B cell (primary cell): Measurements from ENCODE around the gene NUP210L. TPM values are rescaled to one million over a fixed set of nuclear protein-coding genes. Genes with fewer than 3 reads are reported as not detected.
"Not testable (repeated sequence)": the region's sequence is repeated elsewhere in the genome, so short reads cannot be mapped to it uniquely, and the experiment has no call there.

Experiments
- ATAC-seq: fragments of 200-7000 bp; cut with Tn5 transposase; one replicate; pipeline ENCODE4 v1.10.0; 2021; ENCODE audit warnings: low read depth, mild to moderate bottlenecking, moderate number of reproducible peaks, moderate library complexity
- CTCF ChIA-PET: fragments of 350-600 bp; sonication (Branson Sonifier 250); formaldehyde crosslinking; loops from one replicate; lab custom pipeline; 2021; ENCODE audit warnings: antibody characterized with exemption, inconsistent platforms; lab: Charles Lee
- POLR2A ChIA-PET: fragments of 350-600 bp; sonication (Branson Sonifier 250); formaldehyde crosslinking; loops from one replicate; lab custom pipeline; 2021; ENCODE audit warnings: antibody characterized with exemption; lab: Charles Lee
- DNase-seq: peaks from one replicate; pipeline ENCODE4 v3.0.0; 2013
- H2AFZ ChIP-seq: 2 replicates; pipeline ENCODE4 v1.6.1; 2012; ENCODE audit warnings: mild to moderate bottlenecking, low read depth, low read length; ENCODE audit not compliant: insufficient read depth, poor library complexity, severe bottlenecking
- H3K27ac ChIP-seq, 2 donors: 1 replicate in 1 of 2; 2 replicates in 1 of 2; pipeline ENCODE4 v1.5.1; 2012 to 2013; ENCODE audit warnings: low read length in 2 of 2, mild to moderate bottlenecking in 2 of 2, moderate library complexity in 1 of 2
- H3K27me3 ChIP-seq, 4 experiments: fragments of 200-600 bp in 1 of 4; sonication (generic) in 1 of 4; replicated peaks in 1 of 4; 1 replicate in 2 of 4; 2 replicates in 2 of 4; pipeline versions ENCODE4 v1.6.1 to v1.7.0; 2013 to 2016; ENCODE audit warnings: low read length in 3 of 4, mild to moderate bottlenecking in 2 of 4, mixed read lengths in 1 of 4, moderate library complexity in 1 of 4; ENCODE audit not compliant: insufficient read depth in 4 of 4, control insufficient read depth in 3 of 4; ENCODE audit errors: control extremely low read depth in 1 of 4
- H3K36me3 ChIP-seq, 2 experiments: replicated peaks in 1 of 2; 1 replicate in 1 of 2; 2 replicates in 1 of 2; pipeline versions ENCODE4 v1.6.1 to v1.7.1; 2013; ENCODE audit warnings: low read length in 1 of 2; ENCODE audit not compliant: insufficient read depth in 2 of 2, control insufficient read depth in 1 of 2; ENCODE audit errors: control extremely low read depth in 1 of 2, extremely low read depth in 1 of 2
- H3K4me1 ChIP-seq, 2 donors: fragments of 200-600 bp in 1 of 2; sonication (generic) in 1 of 2; 1 replicate in 1 of 2; 2 replicates in 1 of 2; pipeline versions ENCODE4 v1.5.1 to v1.6.1; 2013 to 2017; ENCODE audit warnings: low read length in 2 of 2; ENCODE audit not compliant: control insufficient read depth in 2 of 2, insufficient read depth in 2 of 2
- H3K4me2 ChIP-seq: replicated peaks from 2 replicates; pipeline ENCODE3; 2012; ENCODE audit warnings: mild to moderate bottlenecking, low read depth, low read length; ENCODE audit not compliant: poor library complexity, severe bottlenecking
- H3K4me3 ChIP-seq, 5 experiments: fragments of 200-600 bp in 1 of 5; sonication (generic) in 1 of 5; 1 replicate in 3 of 5; 2 replicates in 2 of 5; pipeline versions ENCODE4 v1.5.1 to v1.7.0; 2011 to 2016; ENCODE audit warnings: low read length in 4 of 5, mild to moderate bottlenecking in 4 of 5, low read depth in 2 of 5, control low read depth in 1 of 5, moderate library complexity in 1 of 5; ENCODE audit not compliant: insufficient read depth in 1 of 5; ENCODE audit errors: control extremely low read depth in 1 of 5, extremely low read depth in 1 of 5
- H3K79me2 ChIP-seq: fragments of 200-600 bp; sonication (generic); one replicate; pipeline ENCODE4 v1.6.0; 2016; ENCODE audit warnings: low read length; ENCODE audit not compliant: control insufficient read depth, insufficient read depth
- H3K9ac ChIP-seq: fragments of 200-600 bp; sonication (generic); 2 replicates; pipeline ENCODE4 v1.6.1; 2017; ENCODE audit warnings: mild to moderate bottlenecking, low read length, moderate library complexity
- H3K9me3 ChIP-seq, 3 donors: one replicate each; pipeline versions ENCODE4 v1.6.1 to v1.7.1; 2013; ENCODE audit warnings: low read length in 2 of 3; ENCODE audit not compliant: control insufficient read depth in 2 of 3, insufficient read depth in 1 of 3; ENCODE audit errors: control extremely low read depth in 1 of 3
- H4K20me1 ChIP-seq: 2 replicates; pipeline ENCODE4 v1.6.0; 2012; ENCODE audit warnings: mild to moderate bottlenecking, low read length; ENCODE audit not compliant: insufficient read depth, control insufficient read depth, poor library complexity, severe bottlenecking
- H3K27ac Mint-ChIP-seq: one replicate; pipeline ENCODE4 v1.8.0; 2021; ENCODE audit warnings: mixed read lengths
- H3K27me3 Mint-ChIP-seq: one replicate; pipeline ENCODE4 v1.8.0; 2021; ENCODE audit warnings: mixed read lengths
- H3K4me1 Mint-ChIP-seq: one replicate; pipeline ENCODE4 v1.8.0; 2021; ENCODE audit warnings: mixed read lengths
- H3K4me3 Mint-ChIP-seq: one replicate; pipeline ENCODE4 v1.8.0; 2021; ENCODE audit warnings: mixed read lengths
- H3K9me3 Mint-ChIP-seq: one replicate; pipeline ENCODE4 v1.8.0; 2022; ENCODE audit warnings: mixed read lengths; ENCODE audit not compliant: insufficient read depth
- CTCF ChIP-seq: fragments of 200-600 bp; IDR thresholded peaks from one replicate; pipeline ENCODE4 v1.8.0; 2022; ENCODE audit warnings: antibody characterized with exemption, mild to moderate bottlenecking
- EZH2 ChIP-seq: IDR thresholded peaks from 2 replicates; pipeline ENCODE4 v1.6.1; 2012; ENCODE audit warnings: borderline replicate concordance, low read depth, mild to moderate bottlenecking, moderate library complexity, low read length; ENCODE audit not compliant: insufficient read depth, poor library complexity, severe bottlenecking
- WGBS: methylation state at CpG from one replicate; pipeline ENCODE4 v1.1.5; 2013; ENCODE audit warnings: missing lambda C conversion rate; ENCODE audit not compliant: insufficient coverage; 5-methylcytosine and 5-hydroxymethylcytosine counted together
- intact Hi-C: fragments of 100-400 bp; cut with micrococcal nuclease; formaldehyde crosslinking; loops from one replicate; pipeline ENCODE4 v1.10.0; 2022
- polyA plus RNA-seq: library from polyadenylated mRNA; depleted of rRNA; stranded (reverse); fragments of >200 nt; gene quantifications from 2 replicates; pipeline ENCODE4 v1.2.3, GENCODE V29; 2012
- total RNA-seq, 2 donors: library from RNA; stranded (reverse); fragments of 120-200 nt in 1 of 2; gene quantifications; 1 replicate in 1 of 2; 2 replicates in 1 of 2; pipeline versions ENCODE4 v1.2.3 to v1.2.4, GENCODE V29; 2013 to 2022

Gene NUP210L
- total and polyA plus RNA-seq, 2 donors (not counting 1 experiment from before 2014, with no cell fraction given) = 0.04 to 0.20 TPM

GRCh38 chr1:154062309-154062708 is 92.6 kb downstream of the NUP210L start:
- no peaks in the 10 kb centered on the region for H3K9me3 ChIP-seq
- no peak overlapping the region for H3K4me3 ChIP-seq
- peaks cover 17% of the 10 kb centered on the region for H3K27me3 Mint-ChIP-seq
- WGBS = no CpG with 5 or more reads among the region's 1 CpG
- H3K9ac ChIP-seq = no peak overlapping the region
- H3K27ac Mint-ChIP-seq = no peak overlapping the region
- H3K79me2 ChIP-seq = no peaks in the 10 kb centered on the region
- intact Hi-C loops = no loop called here
- no peaks in the 10 kb centered on the region for H3K9me3 Mint-ChIP-seq
- H3K4me1 Mint-ChIP-seq = no peaks in the 10 kb centered on the region
- ATAC-seq = no peak
- ChIA-PET CTCF (no interaction called here), POLR2A (no interaction called here)
- H3K27me3 ChIP-seq = peaks cover 0 to 7% (median 4%) of the 10 kb centered on the region in 4 experiments
- no peak overlapping the region for H3K27ac ChIP-seq
- no peaks in the 10 kb centered on the region for H3K4me1 ChIP-seq
- H4K20me1 ChIP-seq = no peaks in the 10 kb centered on the region
- DNase-seq = no peak
- H3K4me2 ChIP-seq = no peak overlapping the region
- H2AFZ ChIP-seq = no peak overlapping the region
- H3K36me3 ChIP-seq = no peaks in the 10 kb centered on the region
- no peak overlapping the region for H3K4me3 Mint-ChIP-seq
- no peak for TF ChIP-seq CTCF
- TF ChIP-seq EZH2 = no peak

- H3K36me3 ChIP-seq, H3K79me2 ChIP-seq, H3K9ac ChIP-seq, H3K4me3 Mint-ChIP-seq, H2AFZ ChIP-seq, H3K4me1 Mint-ChIP-seq, H3K4me3 ChIP-seq, H4K20me1 ChIP-seq, CTCF ChIA-PET, DNase-seq, H3K9me3 Mint-ChIP-seq, H3K27ac ChIP-seq, H3K27me3 ChIP-seq, H3K4me1 ChIP-seq, intact Hi-C loops, POLR2A ChIA-PET, H3K27ac Mint-ChIP-seq, ATAC-seq, H3K9me3 ChIP-seq, H3K4me2 ChIP-seq: not testable (repeated sequence)
- H3K27me3 Mint-ChIP-seq = peaks cover 38% of the 10 kb centered on the region
- WGBS = 100% methylated on average over 1 of the region's 4 CpGs
Measured at GRCh38 chr1:154047436-154047835, 107.4 kb downstream of the NUP210L start.

GRCh38 chr1:154033697-154034096 is 121.2 kb downstream of the NUP210L start:
- H3K9me3 Mint-ChIP-seq, H3K9me3 ChIP-seq, H3K36me3 ChIP-seq, H3K79me2 ChIP-seq, H4K20me1 ChIP-seq, H2AFZ ChIP-seq, H3K4me2 ChIP-seq, POLR2A ChIA-PET, H3K9ac ChIP-seq, CTCF ChIA-PET, intact Hi-C loops, ATAC-seq, DNase-seq, H3K27ac Mint-ChIP-seq, H3K4me1 Mint-ChIP-seq, H3K27ac ChIP-seq, H3K27me3 ChIP-seq, H3K27me3 Mint-ChIP-seq, H3K4me3 ChIP-seq, H3K4me1 ChIP-seq, H3K4me3 Mint-ChIP-seq: not testable (repeated sequence)
- no CpG with 5 or more reads among the region's 1 CpG for WGBS
